Putamen (tissue), 1 donor: ENCODE results near the gene PRPF19.
"Not testable (repeated sequence)": the region's sequence is repeated elsewhere in the genome, so short reads cannot be mapped to it uniquely, and the experiment has no call there.

Experiments used
- DNase-seq: peaks from one replicate; pipeline ENCODE4 v3.0.0-alpha.2; 2016; ENCODE audit warnings: low spot score

The PRPF19 gene

GRCh38 chr11:60923326-60923725 lies 16.9 kb upstream of the PRPF19 start:
- no peak for DNase-seq

- no peak for DNase-seq
These were observed 16.5 kb upstream of the PRPF19 start for GRCh38 chr11:60922906-60923305.

GRCh38 chr11:60921777-60922335 lies 15.5 kb upstream of the PRPF19 start:
- DNase-seq: no peak

- DNase-seq: no peak
These were observed 14.9 kb upstream of the PRPF19 start for GRCh38 chr11:60921259-60921658.

- no peak for DNase-seq
These were observed 13.6 kb upstream of the PRPF19 start for GRCh38 chr11:60919956-60920355.

- DNase-seq: no peak
These were observed 12.9 kb upstream of the PRPF19 start for GRCh38 chr11:60919320-60919719.

GRCh38 chr11:60918939-60919265 lies 12.5 kb upstream of the PRPF19 start:
- DNase-seq: no peak

GRCh38 chr11:60918251-60918938 lies 12.0 kb upstream of the PRPF19 start:
- DNase-seq: no peak

- no peak for DNase-seq
These were observed 10.9 kb upstream of the PRPF19 start for GRCh38 chr11:60917267-60917666.

- no peak for DNase-seq
These were observed 10.4 kb upstream of the PRPF19 start for GRCh38 chr11:60916669-60917206.

- no peak for DNase-seq
These were observed 9.0 kb upstream of the PRPF19 start for GRCh38 chr11:60915248-60915914.

- no peak for DNase-seq
These were observed 8.4 kb upstream of the PRPF19 start for GRCh38 chr11:60914633-60915247.

GRCh38 chr11:60913793-60914632 lies 7.6 kb upstream of the PRPF19 start, which contains the start of gene TMEM109:
TMEM109 (plus strand) TSS chr11:60914158; CDS start chr11:60919694, 5,536 bp downstream.
- DNase-seq: peak; percentile 93

GRCh38 chr11:60912851-60913528 lies 6.6 kb upstream of the PRPF19 start:
- no peak for DNase-seq

- DNase-seq: no peak
These were observed 6.0 kb upstream of the PRPF19 start for GRCh38 chr11:60912223-60912850.

GRCh38 chr11:60910711-60911380 lies 4.5 kb upstream of the PRPF19 start:
- no peak for DNase-seq

- no peak for DNase-seq
These were observed 3.9 kb upstream of the PRPF19 start for GRCh38 chr11:60910281-60910687.

- not testable (repeated sequence) for DNase-seq
These were observed 3.4 kb upstream of the PRPF19 start for GRCh38 chr11:60909680-60910280.

GRCh38 chr11:60908803-60909202 lies 2.4 kb upstream of the PRPF19 start:
- no peak for DNase-seq
